GOT3 (cell line): Measurements from ENCODE around the gene TENM4.

Experiments
- DNase-seq: peaks from one replicate; lab custom pipeline; 2025; ENCODE audit warnings: mixed read lengths; lab: John Stamatoyannopoulos, UW

TENM4 gene

DNA sequence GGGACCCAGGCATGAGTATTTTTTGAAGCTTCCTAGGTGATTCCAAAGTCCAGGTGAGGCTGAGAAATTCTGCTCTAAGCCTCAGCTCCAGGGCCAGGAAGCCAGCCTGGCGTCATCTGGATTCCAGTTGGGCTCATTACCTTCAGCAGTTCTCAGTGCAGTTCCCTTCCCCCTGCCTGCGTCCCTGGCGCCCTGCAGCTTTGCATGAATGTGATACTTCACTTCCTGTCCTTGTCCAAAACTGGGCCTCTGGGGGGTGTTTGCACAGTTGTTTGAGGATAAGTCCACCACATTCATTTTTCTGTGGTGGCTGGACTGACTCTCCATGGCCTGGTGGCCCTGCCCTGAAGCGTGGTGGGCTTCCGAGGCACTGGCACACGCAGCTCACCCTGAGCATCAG is 98.1 kb downstream of the TENM4 start:
- no peak for DNase-seq

DNA sequence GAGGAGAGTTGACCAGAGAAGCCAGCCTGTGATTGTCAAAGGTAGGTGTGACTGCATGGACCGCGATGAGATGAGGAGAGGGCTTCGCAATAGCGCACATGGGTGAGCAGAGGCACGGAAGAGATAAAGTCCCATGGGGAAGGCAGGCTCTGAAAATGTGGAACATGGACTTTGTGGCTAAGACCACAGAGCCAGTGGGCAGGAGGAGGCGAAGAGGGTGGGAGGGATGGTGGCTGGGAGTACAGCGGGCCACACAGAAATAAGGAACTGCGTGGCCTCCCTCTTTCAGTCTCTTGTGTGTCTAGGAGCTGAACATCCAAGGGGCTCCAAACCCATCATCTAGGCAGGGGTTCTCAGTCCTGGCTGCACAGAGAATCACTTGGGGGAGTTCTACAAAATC is 98.6 kb downstream of the TENM4 start:
- no peak for DNase-seq

DNA sequence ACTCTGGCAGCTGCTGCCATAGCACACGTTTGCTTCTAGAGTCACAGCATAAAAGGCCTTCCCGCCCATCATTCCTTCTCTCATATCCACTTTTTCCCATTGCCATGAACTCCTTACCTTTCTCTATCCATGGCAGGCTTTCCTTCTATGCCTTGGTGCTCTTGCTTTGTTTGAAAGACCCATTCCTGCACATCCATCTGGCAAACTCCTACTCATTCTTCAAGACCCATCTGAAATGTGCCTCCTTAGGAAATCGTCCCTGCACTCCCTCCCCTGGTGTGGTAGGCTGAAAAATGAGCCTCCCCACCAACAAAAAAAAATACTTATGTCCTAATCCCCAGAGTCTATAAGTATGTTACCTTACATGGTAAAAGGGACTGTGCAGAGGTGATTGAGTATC is 100.3 kb downstream of the TENM4 start:
- DNase-seq, result no peak

DNA sequence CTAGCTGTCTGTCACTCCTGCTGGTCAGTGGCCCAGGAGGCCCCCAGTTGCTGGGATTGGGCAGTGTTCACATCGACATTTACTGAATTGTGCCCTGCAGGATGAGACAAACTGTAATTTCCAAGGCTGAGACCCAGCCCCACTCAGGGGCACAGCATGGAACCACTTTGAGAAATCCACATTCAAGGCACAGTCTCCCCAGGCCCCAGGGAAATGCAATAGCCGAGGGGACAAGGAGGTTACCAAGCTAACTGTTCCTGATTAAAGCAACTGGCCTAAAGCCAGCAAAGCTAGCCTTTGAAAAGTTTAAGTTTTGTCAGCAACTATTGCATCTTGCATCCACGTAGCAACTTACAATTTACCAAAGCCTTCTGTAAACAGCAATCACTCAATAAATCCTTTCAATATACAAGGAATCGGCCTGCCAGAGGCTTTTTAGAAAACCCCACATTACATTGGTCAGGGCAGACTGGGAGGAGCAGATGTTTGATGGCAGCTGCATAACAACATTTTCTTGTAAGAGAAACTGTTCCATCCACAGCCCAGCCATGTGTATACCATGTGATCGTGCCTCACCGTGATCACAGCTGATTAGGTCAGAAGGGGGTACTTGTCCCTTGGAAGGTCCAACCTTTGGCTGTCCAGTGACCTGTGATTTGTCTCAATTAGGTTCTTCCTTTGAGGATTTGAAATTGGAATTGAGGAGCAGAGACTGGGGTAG is 103.9 kb downstream of the TENM4 start:
- DNase-seq, result no peak

DNA sequence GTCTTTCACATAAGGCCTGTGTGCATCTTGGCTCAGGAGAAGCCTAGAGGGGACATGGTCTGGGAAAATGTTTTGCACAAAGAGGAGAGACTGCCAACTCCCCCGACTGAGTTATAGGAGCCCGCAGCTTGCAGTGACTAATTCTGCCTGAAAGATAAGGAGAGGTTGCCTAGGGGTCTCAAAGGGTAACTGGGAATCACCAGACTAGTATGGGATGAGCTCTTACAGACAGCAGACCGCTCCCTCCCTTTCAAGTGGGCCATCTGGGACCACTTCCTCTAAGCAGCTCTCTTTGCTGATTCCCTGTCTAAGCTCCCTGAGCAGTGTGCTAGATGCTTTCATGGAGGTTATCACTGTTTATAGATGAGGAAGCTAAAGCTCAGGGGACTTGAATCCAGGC is 105.1 kb downstream of the TENM4 start:
- no peak for DNase-seq

DNA sequence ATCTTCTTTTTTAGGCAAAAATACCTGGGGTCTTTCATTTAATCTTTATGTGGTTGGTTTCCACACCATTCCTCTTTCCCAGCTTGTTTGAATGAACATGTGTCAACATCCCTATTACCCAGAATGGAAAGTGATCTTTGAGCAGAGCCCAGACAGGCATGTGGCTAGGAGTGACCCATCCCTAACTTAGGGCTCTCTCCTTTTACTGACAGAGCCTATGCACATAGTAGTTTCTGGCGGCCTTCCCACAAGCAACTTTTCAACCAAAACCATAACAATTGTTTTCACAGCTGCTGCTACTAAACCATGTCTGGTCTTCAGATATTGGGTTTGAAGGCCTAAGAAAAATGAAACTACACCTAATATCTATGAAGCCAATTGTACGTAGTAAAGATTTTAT is 107.5 kb downstream of the TENM4 start:
- no peak for DNase-seq

DNA sequence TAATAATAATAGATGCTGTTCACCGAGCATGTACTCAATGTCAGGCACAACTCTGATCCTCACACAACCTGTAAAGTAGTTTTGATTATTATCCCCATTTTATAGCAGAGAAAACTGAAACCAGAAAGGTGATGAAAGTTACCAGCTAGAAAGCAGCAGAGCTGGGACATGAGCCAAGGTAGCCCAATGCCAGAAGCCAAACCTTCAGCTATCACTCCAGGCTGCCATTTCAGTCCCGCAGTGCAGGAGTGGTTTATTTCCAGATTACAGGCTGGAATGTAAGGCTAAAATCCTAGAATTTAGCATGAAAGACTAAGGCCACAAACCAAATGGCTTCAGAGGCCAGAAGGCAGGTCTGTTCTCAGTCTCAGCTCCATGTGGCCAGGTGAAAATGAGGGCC is 108.8 kb downstream of the TENM4 start:
- no peak for DNase-seq

DNA sequence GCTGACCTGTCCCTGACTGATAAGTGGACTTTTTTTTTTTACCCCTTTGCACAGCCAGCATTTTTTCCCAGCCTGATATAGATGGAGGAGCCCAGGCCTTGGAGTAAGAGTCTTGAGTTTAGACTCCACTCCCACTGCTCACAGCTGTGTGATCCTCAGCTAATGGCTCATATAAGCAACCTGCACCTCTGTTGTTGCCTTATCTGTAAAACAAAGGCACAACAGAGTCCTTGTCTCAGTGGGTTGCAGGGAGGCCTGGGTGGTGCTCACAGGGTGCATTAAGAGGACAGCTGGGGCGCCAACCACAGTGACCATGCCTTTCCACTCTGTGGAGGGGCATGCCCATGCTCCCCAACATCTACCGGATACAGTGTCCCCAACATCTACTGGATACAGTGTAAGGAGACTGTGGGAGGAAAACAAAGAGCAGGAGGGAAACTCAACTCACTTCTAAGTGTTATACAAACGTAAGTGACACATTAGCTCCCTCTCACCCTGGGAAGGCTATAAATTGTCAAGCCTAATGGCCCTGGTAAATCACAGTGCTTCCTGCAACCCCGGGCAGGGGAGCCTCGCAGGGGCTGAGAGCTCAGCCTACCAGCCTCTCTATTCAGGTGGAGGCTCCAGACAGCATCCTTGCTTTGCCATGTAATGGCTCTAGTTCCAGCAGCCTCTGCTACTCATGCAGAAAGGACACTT is 109.5 kb downstream of the TENM4 start:
- no peak for DNase-seq

DNA sequence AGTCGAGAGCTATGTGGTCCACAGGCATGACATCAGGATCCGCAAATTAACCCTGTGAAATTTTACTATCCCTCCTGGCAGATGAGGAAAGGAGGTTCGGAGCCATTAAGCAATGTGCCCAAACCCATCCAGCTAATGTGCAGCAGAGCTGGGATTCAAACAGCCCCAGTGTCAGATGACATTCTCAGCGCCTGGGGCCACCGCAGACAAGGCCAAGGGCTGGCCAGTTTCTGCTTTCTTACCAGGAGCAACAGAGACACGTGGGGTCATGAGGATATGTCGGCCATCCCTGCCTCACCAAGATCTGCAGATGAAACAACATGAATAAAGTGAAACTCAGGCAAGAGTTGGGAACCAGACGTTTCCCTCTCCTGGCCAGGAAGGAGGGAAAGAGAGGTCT is 110.2 kb downstream of the TENM4 start:
- no peak for DNase-seq

DNA sequence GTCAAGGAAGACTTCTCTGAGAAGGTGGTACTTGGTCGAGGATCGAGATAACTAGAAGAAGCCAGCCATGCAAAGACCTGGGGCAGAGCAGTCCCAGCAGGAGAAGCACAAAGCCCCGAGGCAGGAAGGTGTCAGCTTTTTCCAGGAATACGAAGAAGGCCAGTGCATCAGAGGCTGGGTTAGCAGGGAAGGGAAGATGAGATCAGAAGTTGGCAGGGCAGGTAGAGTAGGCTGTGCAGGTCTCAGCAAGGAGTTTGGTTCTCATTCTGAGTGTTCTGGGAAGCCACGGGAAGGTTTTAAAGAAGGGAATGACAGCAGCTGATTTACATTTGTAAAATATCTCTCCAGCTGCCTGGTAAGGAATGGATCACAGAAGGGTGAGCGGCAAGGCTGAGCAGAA is 111.3 kb downstream of the TENM4 start:
- DNase-seq, result no peak

DNA sequence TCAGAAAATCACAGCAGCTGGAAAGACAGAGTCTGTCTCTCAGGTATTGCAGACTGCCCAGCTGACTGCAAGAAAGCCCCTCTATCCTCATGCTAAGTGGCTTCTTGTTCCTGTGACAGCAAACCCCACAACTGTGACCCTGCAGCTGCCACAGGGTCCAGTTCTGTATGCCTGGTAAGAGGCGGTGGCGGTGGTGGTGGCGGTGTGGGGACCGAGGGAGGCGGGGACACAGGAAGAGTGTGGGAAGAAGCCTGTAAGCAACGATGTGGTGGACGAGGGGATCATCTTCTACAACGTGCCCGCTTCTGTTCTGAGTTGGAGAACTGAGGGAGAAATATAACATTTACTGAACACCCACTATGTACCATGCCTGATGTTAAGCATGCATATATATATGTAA is 112.4 kb downstream of the TENM4 start:
- no peak for DNase-seq

DNA sequence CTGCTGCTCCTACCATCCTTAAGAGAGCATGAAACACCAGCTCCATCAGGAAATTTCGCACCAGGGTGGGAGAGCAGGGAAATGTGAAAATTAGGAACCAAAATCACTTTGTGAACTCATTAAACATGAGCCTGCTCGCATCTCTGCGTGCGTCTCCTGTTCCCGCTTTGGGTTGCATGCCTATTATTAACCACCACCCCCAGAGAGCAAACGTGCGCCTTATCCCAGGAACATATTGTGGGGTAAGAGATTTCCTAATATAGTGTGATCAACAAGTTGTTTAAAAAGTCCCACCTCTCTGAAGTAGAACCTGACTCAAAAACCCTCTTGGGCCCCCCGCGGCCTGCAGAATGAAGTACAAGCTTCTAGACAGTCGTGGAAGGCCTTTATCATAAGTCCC is 115.0 kb downstream of the TENM4 start:
- DNase-seq, result no peak

DNA sequence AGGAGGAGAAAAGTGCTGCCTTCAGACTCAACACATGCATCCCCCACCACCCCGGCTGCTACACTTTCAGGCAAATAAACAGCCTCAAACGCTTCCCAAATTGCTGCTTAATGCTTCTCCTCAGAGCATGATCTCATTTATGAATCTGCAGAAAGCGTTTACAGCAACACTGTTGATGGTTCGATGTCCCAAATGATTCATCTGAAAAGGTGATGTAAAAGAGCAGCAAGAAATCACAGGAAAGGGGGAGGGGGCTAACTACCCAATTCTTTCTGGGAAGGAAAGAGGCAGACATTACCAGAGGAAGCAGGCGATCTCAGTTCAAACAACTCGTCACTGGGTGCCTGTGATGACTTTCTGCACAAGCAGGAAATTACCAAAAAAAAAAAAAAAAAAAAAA is 119.6 kb downstream of the TENM4 start:
- DNase-seq, result no peak

DNA sequence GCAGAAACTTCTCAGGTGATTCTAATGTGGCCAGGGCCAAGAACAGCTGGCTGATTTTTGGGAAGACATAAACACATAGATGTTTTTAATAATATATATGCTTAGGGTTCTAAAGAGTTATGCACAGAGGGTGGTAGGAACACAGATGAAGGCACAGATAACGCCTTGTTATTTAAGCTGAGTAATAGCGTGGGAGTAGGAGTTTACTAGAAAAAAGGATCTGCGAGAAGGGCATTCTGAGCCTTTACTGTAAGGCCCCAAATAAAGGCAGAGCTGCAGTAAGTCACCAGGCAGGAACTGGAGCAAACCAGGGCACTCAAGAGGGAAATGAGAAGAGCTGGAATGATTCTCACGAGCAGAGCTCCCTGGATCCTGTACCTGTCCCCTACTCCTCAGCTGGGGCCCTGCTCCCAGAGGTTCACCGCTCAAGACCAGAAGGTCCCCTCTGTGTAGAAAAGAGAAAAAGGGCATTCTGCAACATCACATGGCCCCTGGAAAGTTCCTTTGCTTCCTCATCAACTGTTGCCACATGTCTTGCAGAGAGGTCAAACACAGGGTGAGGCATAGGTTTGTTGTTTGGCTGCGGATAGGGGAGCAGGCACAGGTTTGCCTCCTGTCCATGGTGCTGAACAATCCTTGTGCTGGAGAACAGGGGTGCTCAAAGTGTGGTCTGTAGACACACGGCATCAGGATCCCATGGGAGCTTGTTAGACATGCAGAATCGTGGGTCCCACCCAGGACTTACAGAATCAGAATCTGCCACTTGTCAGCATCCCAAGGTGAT is 125.7 kb downstream of the TENM4 start:
- no peak for DNase-seq

DNA sequence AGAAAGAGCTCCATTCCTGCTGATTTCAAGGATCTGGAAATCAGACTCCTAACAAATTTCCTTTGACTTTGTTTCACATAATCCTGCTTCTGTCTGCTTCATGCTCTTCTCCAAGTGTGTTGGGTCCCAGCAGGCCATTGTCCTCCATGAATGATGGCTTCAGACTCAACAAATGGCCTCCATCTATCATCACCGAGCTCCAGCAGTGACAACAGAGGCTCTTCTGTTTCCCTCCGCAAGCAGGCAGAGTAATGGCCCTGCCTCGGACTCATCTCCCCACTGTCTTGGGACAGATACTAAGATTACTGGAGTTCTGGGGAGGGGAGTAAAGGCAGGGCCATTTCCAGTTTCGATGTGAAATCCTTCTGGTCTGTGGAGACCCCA is 127.3 kb downstream of the TENM4 start:
- no peak for DNase-seq

DNA sequence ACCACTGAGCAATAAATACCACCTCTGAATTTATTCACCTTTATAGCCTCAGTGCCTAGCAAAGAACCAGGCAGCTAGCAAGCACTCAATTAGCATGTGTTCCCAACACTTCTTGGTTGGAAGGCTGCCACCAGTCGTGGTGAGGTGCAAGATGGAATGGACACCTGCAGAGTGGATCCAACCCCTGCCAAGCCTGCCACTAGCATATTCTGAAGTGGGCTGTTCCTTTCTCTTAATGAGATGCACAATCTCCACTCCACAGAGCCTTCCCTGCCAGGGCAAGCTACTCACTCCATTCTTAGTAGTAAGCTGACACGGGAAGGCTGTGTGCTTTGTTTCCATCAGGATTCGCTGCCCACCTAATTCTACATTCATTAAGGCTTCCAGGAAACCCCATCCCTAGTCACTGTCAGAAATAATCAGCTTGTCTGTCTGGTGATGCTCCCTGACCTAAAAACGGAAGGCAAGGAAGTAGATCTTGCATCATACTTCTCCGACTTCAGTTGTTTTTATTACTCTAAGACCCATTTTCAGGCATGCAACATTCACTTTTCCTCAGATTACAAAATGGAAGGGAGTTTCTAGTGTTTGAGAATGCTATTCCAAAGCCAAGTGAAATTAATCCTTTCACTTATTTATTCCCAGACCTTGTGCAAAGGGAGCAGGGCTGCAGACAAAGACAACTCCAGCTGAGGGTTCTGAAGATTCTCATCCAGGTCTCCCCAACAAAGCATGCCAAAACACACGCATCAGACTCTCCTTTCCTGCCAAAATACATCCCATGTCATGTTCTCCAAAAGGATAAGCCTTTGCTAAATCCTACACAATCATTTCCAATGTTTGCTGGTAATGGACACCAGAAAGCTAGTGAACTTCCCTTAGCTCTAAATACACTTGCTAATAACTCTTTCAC is 128.0 kb downstream of the TENM4 start:
- no peak for DNase-seq

DNA sequence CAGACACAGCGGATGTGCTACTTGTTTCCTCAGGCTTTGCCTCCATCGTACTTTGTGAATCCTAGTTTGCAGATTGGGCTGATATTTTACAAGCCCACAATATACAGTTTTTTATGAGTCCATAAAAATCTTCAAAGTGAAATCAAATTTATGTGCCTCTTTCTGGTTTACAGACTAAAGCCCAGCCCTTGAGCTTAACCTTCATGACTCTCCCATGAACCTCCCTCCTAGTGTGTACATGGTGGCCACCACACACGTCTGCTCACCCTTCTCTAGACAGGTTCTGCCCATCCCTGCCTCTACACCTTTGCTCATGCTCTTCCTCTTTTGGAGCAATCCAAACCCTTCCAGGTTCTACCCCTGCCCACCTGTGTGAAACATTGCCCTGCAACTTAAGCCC is 129.4 kb downstream of the TENM4 start:
- no peak for DNase-seq

DNA sequence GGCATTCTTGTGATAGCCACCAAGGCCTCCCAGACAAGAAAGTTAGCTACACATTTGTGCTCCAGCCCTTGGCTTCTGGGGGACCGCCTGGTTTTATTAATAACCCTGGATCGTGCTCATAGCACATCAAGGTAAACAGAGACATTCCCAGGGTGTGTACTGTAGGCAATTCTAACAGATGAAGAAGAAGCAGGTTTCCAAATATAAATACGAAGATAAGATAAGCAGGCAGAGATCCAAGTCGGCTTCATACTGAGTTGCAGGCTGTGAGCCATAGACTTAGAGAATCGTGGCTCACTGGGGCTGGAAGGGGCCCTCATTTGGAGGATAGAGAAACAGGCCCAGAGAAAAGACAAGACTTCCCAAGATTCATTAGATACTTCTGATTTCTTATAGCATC is 131.4 kb downstream of the TENM4 start:
- DNase-seq, result no peak

DNA sequence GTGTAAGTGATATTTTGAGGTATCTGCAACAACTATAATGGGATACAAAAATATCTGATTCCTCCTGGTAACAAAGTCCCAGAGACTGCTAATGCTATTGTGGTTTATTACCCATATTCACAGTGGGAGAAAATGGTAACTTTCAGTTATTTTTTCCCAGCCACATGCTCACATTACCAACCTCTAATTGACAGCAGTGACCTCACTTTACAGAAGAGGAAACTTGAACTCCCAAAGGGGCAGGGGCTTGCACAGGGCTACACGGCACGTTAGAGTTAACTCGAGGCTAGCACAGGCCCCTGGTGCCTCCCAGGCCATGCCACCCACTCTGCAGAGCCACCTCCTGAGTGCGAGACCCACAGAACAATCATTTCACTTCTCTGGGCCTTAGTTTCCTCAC is 132.4 kb downstream of the TENM4 start:
- no peak for DNase-seq

DNA sequence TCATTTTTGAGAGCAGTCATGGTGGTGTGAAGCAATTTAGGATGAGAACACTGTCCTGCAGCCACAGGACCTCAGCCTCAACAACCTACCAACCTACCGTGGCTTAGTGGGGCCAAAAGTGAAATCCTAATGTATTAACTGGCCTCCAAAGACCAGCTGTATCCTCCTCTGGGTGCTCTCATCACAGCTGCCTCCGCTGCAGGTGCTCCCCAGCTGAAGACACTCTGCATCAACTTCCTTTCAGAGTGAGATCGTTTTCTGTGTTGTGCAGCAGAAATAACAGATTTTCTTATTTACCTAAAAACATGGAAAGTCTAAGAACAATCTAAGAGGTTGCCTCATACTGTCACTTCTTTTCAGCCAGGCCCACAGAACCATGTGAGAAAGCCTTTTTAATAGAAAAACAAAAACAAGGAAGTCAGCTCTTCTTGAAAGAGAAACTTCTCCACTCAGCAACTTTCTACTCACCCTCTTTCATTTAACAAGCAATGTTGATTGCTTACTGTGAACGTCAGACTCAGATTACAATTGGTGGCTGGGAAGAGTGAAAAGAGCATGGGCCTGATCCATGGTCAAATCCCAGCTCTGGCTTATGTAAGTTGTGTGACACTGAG is 136.1 kb downstream of the TENM4 start:
- no peak for DNase-seq

DNA sequence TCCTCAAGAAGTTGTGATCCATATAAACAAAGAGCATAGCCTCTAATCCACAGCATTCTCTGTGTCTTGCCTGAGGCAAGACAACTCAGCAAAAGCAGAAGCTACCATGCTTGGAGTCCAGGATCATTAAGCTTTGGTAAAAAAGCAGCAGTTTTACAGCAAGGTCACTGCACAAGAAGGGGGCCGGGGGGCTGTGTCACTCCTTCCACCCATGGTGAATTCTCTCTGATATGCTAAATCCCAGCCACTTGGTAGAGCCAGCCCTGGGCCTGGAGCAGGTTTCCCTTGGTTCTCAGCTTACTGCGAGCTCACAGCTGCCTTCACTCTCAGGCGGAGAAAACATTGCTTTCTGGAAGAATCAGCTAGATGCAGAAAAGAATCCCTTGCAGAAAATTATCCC is 144.7 kb downstream of the TENM4 start:
- no peak for DNase-seq
